ENCODE results near the gene KCTD3. TPM values are rescaled to one million over a fixed set of nuclear protein-coding genes. Genes with fewer than 3 reads are reported as not detected.

Gene KCTD3
- total RNA-seq, 6 donors from 2014 or later: 17.9 to 55.4 (median 29.2) TPM

GRCh38 chr1:215542301-215542700 lies 24.8 kb upstream of the KCTD3 start:
- peaks cover 0 to 9% (median 1%) of the 10 kb centered on the region in 4 donors for H3K4me1 ChIP-seq
- DNase-seq (no peak), ATAC-seq (ENCODE audit: low FRiP score in 2 of 2) (no peak)
- H3K27me3 ChIP-seq: no peaks in the 10 kb centered on the region
- WGBS, 2 donors: 81 to 82% methylated on average over 1 of the region's 1 CpG
- no peaks in the 10 kb centered on the region for H3K36me3 ChIP-seq
- H3K4me3 ChIP-seq: no peak overlapping the region
- H3K9me3 ChIP-seq: peaks cover 0 to 10% (median 0%) of the 10 kb centered on the region in 4 donors
- TF ChIP-seq POLR2A (IDR thresholded peaks at IDR 0.05): no peak
- TF ChIP-seq POLR2AphosphoS5 (IDR thresholded peaks at IDR 0.05): no peak
- TF ChIP-seq EP300 (IDR thresholded peaks at IDR 0.05): no peak
- TF ChIP-seq CTCF (IDR thresholded peaks at IDR 0.05): no peak
- no peak overlapping the region for H3K27ac ChIP-seq

DNA sequence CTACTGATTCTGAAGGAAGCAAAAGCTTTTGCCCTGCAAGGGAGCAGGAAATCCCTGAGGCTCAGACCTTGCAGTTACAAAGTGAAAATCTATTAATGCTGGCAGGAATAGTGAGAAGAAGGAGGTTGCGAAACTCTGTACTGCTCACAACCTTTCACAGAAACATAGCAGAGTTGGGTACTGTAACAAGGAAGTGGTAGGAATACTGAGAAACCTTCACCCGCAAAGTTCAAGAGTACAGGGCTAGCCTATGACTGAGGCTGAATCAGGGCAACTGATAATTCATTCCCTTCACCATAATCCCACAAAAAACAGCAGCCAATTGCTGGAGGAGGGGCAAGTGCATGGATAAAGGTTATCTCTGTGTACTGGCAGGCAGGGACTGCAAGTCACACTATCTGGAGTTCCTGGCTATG lies 23.9 kb upstream of the KCTD3 start:
- peak overlapping the region in 1 of 4 donors; percentile 10 for H3K27ac ChIP-seq
- DNase-seq: no peak
- peak in 1 of 2 donors; percentile 45 for ATAC-seq (ENCODE audit: low FRiP score in 2 of 2)
- H3K4me1 ChIP-seq: peaks cover 0 to 9% (median 1%) of the 10 kb centered on the region in 4 donors
- no peak overlapping the region for H3K4me3 ChIP-seq
- no peak for TF ChIP-seq CTCF (IDR thresholded peaks at IDR 0.05)
- no peak for TF ChIP-seq EP300 (IDR thresholded peaks at IDR 0.05)
- TF ChIP-seq POLR2A (IDR thresholded peaks at IDR 0.05): no peak
- TF ChIP-seq POLR2AphosphoS5 (IDR thresholded peaks at IDR 0.05): no peak
- H3K27me3 ChIP-seq: no peaks in the 10 kb centered on the region
- H3K9me3 ChIP-seq: peaks cover 0 to 10% (median 0%) of the 10 kb centered on the region in 4 donors
- 56 to 72% methylated on average over 2 of the region's 2 CpGs for WGBS, 2 donors
- H3K36me3 ChIP-seq: no peaks in the 10 kb centered on the region

DNA sequence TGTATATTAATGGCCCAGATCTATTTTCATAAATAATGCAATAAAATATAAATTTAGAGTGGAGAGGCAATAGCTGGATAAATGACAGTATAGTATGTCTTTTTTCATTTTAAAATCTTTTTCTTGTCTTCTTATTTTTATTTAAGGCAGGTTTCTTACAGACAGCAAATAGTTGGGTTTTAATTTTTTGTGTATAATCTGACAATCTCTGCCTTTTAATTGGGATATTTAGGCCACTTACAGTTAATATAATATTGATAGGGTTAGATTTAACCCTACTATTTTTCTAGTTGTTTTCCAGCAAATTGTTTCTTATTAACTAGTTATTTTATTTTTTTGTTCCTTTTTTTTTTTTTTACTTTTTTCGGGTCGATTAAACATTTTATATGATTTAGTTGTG lies 23.3 kb upstream of the KCTD3 start:
- ATAC-seq (ENCODE audit: low FRiP score in 2 of 2) (no peak), DNase-seq (no peak)
- TF ChIP-seq POLR2A (IDR thresholded peaks at IDR 0.05) (no peak), CTCF (IDR thresholded peaks at IDR 0.05) (no peak), EP300 (IDR thresholded peaks at IDR 0.05) (no peak), POLR2AphosphoS5 (IDR thresholded peaks at IDR 0.05) (no peak)
- Histone ChIP-seq H3K9me3 (peaks cover 0 to 10% (median 0%) of the 10 kb centered on the region in 4 donors), H3K36me3 (no peaks in the 10 kb centered on the region), H3K27ac (no peak overlapping the region), H3K4me1 (peaks cover 0 to 9% (median 1%) of the 10 kb centered on the region in 4 donors), H3K27me3 (no peaks in the 10 kb centered on the region), H3K4me3 (no peak overlapping the region)
- WGBS, 2 donors: 93 to 98% methylated on average over 2 of the region's 2 CpGs

- Histone ChIP-seq H3K9me3 (peaks cover 0 to 10% (median 0%) of the 10 kb centered on the region in 4 donors), H3K4me3 (no peak overlapping the region), H3K27me3 (no peaks in the 10 kb centered on the region), H3K4me1 (peaks cover 0 to 9% (median 1%) of the 10 kb centered on the region in 4 donors), H3K36me3 (no peaks in the 10 kb centered on the region), H3K27ac (no peak overlapping the region)
- DNase-seq (no peak), ATAC-seq (ENCODE audit: low FRiP score in 2 of 2) (no peak)
- TF ChIP-seq EP300 (IDR thresholded peaks at IDR 0.05) (no peak), CTCF (IDR thresholded peaks at IDR 0.05) (no peak), POLR2AphosphoS5 (IDR thresholded peaks at IDR 0.05) (no peak), POLR2A (IDR thresholded peaks at IDR 0.05) (no peak)
- WGBS, 2 donors: 83 to 84% methylated on average over 5 of the region's 5 CpGs
Observed at GRCh38 chr1:215544566-215544965, 22.5 kb upstream of the KCTD3 start.

DNA sequence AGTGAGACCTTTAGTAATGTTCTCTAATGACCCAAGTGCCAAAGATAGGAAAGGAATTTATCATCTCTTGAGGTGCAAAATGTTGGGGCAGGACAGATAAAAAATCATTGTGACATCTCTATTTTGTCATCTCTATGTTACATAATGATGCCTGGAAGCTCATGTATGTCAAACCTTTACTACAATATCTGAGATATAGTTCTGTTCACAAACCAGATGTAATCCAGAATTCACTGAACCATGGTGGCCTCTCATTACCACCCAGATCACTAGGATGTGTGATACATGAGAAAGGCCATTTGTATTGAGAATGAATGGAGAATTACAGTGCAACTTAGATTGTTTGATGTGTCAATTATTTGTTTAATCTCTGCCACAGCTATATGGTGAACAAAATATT lies 22.0 kb upstream of the KCTD3 start:
- peaks cover 0 to 10% (median 0%) of the 10 kb centered on the region in 4 donors for H3K9me3 ChIP-seq
- DNase-seq (no peak), ATAC-seq (ENCODE audit: low FRiP score in 2 of 2) (no peak)

More for the DNA sequence above, 22.0 kb upstream of the KCTD3 start:
- no peak overlapping the region for H3K4me3 ChIP-seq
- TF ChIP-seq CTCF (IDR thresholded peaks at IDR 0.05) (no peak), POLR2A (IDR thresholded peaks at IDR 0.05) (no peak), POLR2AphosphoS5 (IDR thresholded peaks at IDR 0.05) (no peak), EP300 (IDR thresholded peaks at IDR 0.05) (no peak)
- peaks cover 0 to 9% (median 1%) of the 10 kb centered on the region in 4 donors for H3K4me1 ChIP-seq
- no peak overlapping the region for H3K27ac ChIP-seq
- H3K27me3 ChIP-seq: no peaks in the 10 kb centered on the region
- no peaks in the 10 kb centered on the region for H3K36me3 ChIP-seq
